ENCODE measurements around the gene SERPINA5.
"Not testable (repeated sequence)": the region's sequence is repeated elsewhere in the genome, so short reads cannot be mapped to it uniquely, and the experiment has no call there.

The SERPINA5 gene

DNA sequence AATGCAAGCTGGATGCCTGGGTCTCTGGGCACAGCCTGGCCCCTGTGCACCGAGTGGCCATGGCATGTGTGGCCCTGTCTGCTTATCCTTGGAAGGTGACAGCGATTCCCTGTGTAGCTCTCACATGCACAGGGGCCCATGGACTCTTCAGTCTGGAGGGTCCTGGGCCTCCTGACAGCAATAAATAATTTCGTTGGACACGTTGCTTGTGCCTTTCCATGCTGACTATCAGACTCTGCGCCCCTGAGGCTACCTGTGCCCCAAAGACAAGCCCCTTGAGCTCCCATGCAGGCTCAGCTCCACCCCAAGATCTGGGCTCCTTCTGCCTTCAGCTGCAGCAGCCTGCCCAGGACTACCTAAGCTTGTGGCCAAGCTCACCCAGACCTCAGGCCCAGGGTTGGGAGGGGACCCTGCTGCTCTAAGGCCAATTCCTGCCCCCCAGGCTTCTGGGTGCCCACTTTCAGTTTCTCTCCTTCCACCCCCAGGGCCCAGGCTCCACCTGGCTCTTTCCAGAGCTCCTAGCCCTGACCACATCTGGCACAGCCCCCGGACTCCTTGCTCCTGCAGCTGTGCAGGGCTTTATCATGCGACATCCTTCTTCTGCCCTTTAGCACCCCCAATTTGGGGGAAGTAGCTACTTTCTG lies 42.8 kb downstream of the SERPINA5 start:
- Mint-ChIP-seq H3K4me3 (no peak overlapping the region), H3K27ac (no peak overlapping the region), H3K27me3 (peaks cover 7% of the 10 kb centered on the region), H3K4me1 (ENCODE audit: low read depth) (no peaks in the 10 kb centered on the region), H3K36me3 (ENCODE audit: low read depth) (no peaks in the 10 kb centered on the region), H3K9me3 (peaks cover 16% of the 10 kb centered on the region)
- intact Hi-C loops (cut with micrococcal nuclease), result no loop called here

DNA sequence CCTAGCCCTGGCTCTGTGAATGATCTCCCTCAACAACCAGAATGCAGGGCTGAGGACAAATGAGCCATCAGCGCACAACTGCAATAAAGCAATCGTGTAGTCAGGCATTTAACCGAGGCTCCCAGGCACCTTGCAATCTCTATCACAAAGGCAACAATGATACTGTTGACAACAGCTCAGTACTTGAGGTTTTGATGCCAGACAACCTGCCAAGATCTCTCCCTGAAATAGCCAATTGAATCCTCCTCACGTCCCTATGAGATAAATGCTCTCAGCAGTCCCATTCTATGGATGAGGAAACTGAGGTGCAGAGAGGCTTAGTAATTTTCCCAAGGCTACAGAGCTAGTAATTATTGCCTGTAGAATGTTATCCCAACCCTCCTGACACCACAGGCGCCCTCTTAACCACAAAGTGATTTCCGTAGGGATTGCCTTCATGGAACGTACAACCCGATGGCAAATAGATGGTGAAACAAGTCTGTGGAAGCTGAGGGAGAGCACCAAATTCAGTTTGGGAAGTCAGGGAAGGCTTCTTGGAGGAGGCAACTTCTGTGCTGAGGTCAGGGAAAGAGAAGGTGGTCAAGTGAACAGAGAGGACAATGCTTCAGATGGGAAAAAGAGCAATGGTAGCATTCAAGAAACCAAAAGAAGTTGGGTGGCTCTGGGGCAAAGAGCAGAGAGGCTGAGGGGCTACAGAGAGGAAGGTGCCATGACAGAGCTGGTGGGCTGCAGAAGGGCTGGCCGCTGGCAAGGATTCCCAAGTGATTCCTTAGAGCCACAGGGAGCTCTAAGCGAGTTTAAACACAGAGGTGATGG lies 43.5 kb downstream of the SERPINA5 start:
- Mint-ChIP-seq H3K9me3 (peaks cover 9% of the 10 kb centered on the region), H3K4me1 (ENCODE audit: low read depth) (no peaks in the 10 kb centered on the region), H3K27me3 (peaks cover 11% of the 10 kb centered on the region), H3K36me3 (ENCODE audit: low read depth) (no peaks in the 10 kb centered on the region), H3K27ac (no peak overlapping the region), H3K4me3 (no peak overlapping the region)
- intact Hi-C loops (cut with micrococcal nuclease), result no loop called here

DNA sequence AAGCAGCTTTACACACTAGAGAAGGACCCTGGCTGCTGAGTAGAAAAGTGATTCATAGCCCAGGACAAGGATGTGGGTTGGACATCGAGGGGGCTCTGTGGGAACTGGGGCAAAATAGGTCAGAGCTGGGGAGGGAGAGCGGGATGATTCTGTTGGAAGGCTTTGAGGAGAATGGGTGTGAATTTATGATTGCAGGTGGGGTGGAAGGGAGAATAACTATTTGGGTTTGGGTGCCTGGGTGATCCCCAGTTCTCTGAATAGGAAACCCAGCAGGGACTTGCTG lies 44.1 kb downstream of the SERPINA5 start:
- intact Hi-C loops (cut with micrococcal nuclease), result no loop called here
- H3K4me1 Mint-ChIP-seq (ENCODE audit: low read depth), result no peaks in the 10 kb centered on the region
- peaks cover 15% of the 10 kb centered on the region for H3K27me3 Mint-ChIP-seq
- H3K4me3 Mint-ChIP-seq, result no peak overlapping the region
- no peaks in the 10 kb centered on the region for H3K36me3 Mint-ChIP-seq (ENCODE audit: low read depth)
- H3K27ac Mint-ChIP-seq, result no peak overlapping the region
- H3K9me3 Mint-ChIP-seq, result peaks cover 3% of the 10 kb centered on the region

DNA sequence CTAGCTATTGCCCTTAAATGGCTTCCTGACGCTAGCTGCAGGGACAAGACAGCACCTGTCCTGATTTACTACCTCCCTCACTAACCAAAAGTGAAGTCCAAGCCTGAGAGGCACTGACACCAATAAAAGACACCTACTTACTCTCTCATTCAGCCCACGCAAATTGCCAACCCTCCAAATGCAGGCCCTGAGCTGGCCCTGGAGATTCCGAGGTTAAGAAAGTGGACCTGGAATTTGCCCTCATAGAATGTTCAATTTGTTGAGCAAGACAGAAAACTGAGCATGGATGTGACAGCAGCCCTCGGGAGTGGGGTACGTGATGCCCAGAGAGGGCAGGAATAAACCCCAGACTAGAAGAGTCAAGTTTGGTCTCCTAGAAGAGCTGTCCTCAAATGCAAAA lies 47.4 kb downstream of the SERPINA5 start:
- H3K4me1 Mint-ChIP-seq (ENCODE audit: low read depth), result no peaks in the 10 kb centered on the region
- H3K4me3 Mint-ChIP-seq, result no peak overlapping the region
- H3K27me3 Mint-ChIP-seq, result peaks cover 15% of the 10 kb centered on the region
- intact Hi-C loops (cut with micrococcal nuclease), result no loop called here
- no peak overlapping the region for H3K27ac Mint-ChIP-seq
- H3K36me3 Mint-ChIP-seq (ENCODE audit: low read depth), result no peaks in the 10 kb centered on the region
- H3K9me3 Mint-ChIP-seq, result no peaks in the 10 kb centered on the region

DNA sequence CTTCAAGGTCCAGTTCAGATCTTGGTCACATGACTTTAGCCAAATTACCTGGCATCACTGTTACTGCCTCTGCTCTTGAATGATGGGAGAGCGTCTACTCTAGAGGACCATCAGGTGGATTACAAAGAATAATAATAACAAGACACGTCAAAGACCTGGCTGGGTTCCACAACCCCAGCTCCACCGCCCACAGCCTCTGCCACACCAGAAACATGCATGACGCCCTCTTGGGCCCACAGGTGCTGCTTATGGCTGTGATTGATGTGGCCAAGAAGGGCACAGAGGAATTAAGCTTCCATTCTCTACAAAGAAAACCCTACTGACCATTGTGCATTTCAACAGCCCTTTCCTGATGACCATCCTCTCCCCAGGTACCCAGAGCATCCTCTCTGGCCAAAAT lies 49.2 kb downstream of the SERPINA5 start:
- H3K27me3 Mint-ChIP-seq, result peaks cover 15% of the 10 kb centered on the region
- H3K36me3 Mint-ChIP-seq (ENCODE audit: low read depth), result no peaks in the 10 kb centered on the region
- no peaks in the 10 kb centered on the region for H3K9me3 Mint-ChIP-seq
- H3K4me1 Mint-ChIP-seq (ENCODE audit: low read depth), result no peaks in the 10 kb centered on the region
- H3K27ac Mint-ChIP-seq, result no peak overlapping the region
- intact Hi-C loops (cut with micrococcal nuclease), result no loop called here
- no peak overlapping the region for H3K4me3 Mint-ChIP-seq

DNA sequence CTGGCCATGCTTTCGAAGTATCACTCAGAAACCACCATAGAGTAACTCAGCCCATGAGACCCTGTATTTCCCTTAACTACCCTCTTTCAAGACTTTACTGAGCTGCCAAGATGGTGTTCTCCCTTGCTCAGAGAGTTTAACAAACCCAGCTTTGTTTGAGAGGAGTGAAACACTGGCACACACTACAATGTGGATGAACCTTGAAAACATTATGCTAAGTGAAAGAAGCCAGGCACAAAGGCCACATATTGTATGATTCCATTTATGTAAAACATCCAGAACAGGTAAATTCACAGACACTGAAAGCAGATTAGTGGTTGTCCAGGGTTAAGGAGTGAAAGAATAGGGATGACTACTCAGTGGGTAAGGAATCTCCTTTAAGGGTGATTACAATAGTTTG lies 49.8 kb downstream of the SERPINA5 start:
- Mint-ChIP-seq H3K27me3 (peaks cover 15% of the 10 kb centered on the region), H3K4me3 (no peak overlapping the region), H3K9me3 (no peaks in the 10 kb centered on the region)

DNA sequence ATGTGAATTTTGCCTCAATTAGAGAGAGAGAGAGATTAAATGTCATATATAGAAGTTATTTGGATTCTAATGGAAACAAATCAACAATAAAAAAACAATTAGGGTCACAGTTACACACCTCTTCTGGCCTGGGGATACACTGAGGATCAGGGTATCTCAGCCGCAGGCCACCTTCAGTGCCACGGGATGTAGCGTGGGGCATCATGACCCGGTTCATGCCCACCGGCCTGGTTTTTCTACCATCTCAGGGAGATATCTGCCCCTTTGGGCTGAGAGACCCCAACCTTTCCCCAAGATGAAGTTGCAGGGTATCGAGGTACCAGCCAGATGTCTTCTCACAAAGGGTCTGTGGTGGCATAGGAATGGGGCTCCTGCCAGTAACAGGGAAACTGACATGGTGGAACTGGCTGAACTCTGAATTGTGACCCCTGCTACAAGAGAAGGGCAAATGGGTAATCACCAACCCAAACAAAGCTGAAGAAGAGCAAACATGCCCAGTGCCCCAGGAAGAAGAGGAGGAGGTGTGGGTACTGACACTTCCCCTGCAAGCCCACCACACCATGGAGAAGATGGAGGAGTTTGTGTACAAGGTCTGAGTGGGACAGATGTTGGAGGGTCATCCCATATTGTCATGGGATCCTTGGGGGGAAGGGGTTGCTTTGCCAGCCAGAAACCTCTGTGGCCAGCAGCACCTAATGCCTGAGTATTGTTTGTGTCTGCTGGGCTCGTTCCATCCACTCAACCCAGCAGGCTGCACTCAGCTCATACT lies 50.5 kb downstream of the SERPINA5 start:
- H3K9me3 Mint-ChIP-seq, result no peaks in the 10 kb centered on the region
- intact Hi-C loops (cut with micrococcal nuclease), result no loop called here
- peaks cover 15% of the 10 kb centered on the region for H3K27me3 Mint-ChIP-seq
- H3K4me1 Mint-ChIP-seq (ENCODE audit: low read depth), result no peaks in the 10 kb centered on the region
- H3K36me3 Mint-ChIP-seq (ENCODE audit: low read depth), result no peaks in the 10 kb centered on the region
- no peak overlapping the region for H3K27ac Mint-ChIP-seq
- no peak overlapping the region for H3K4me3 Mint-ChIP-seq

More for the DNA sequence above, 49.8 kb downstream of the SERPINA5 start:
- Mint-ChIP-seq H3K27ac (no peak overlapping the region), H3K36me3 (ENCODE audit: low read depth) (no peaks in the 10 kb centered on the region), H3K4me1 (ENCODE audit: low read depth) (no peaks in the 10 kb centered on the region)
- intact Hi-C loops (cut with micrococcal nuclease), result no loop called here

DNA sequence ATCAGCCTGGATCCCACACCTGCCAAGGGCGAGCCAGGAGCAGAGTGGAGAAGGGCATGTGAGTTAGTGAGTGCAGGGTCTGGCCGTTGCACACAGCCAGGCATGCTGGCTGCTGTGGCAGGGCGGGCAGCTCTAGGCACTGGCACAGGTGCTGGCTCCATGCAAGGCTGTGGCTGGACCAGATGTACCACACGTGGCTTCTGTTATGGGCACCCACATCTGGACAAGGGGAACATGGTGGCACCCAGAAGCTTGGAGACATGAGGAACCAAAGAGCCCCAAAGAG lies 51.0 kb downstream of the SERPINA5 start:
- Mint-ChIP-seq H3K27me3 (peaks cover 14% of the 10 kb centered on the region), H3K36me3 (ENCODE audit: low read depth) (no peaks in the 10 kb centered on the region), H3K27ac (no peak overlapping the region), H3K9me3 (no peaks in the 10 kb centered on the region), H3K4me1 (ENCODE audit: low read depth) (no peaks in the 10 kb centered on the region), H3K4me3 (no peak overlapping the region)
- intact Hi-C loops (cut with micrococcal nuclease), result no loop called here

DNA sequence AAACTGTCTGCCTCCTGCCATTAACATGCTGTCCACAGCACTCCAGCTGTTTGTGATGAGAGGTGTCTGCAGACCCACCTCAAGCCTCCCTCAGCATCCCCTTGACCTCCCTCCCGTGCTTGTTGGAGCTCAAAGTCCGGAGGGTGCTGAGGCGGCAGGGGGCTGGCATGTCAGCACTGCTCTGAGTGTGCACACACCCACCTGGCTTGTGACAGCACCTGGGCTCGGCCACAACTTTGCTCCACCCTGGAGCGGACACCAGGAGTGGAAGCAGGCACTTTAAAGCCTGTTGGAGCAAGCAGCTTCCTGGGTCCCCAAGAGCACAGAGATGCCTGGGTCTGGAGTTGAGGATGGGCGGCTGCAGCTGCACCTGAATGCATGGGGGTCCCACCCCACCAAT lies 51.9 kb downstream of the SERPINA5 start:
- intact Hi-C loops (cut with micrococcal nuclease), result no loop called here
- Mint-ChIP-seq H3K4me3 (no peak overlapping the region), H3K4me1 (ENCODE audit: low read depth) (no peaks in the 10 kb centered on the region), H3K36me3 (ENCODE audit: low read depth) (no peaks in the 10 kb centered on the region), H3K27ac (no peak overlapping the region), H3K27me3 (peaks cover 11% of the 10 kb centered on the region), H3K9me3 (no peaks in the 10 kb centered on the region)

DNA sequence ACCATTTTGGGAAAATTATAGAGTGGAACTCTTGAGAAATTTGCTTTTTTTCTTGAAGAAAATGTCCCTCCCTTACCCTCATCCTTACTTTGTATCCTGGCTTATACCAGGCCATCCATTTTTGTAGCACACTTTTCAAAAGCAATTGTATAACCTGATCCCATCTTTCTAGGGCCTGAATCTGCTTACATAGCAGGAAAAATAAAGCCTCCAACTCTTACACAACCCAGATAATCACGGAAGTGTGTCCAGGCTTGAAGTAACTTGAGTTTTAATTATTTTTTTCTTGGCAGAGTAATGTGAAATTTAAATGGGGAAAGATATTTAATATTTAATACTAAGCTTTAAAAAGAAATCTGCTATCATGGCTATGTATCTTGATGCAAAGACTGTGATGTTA lies 53.9 kb downstream of the SERPINA5 start:
- H3K4me1 Mint-ChIP-seq (ENCODE audit: low read depth), result peaks cover 4% of the 10 kb centered on the region
- no peak overlapping the region for H3K4me3 Mint-ChIP-seq
- no peaks in the 10 kb centered on the region for H3K36me3 Mint-ChIP-seq (ENCODE audit: low read depth)
- H3K9me3 Mint-ChIP-seq, result no peaks in the 10 kb centered on the region
- intact Hi-C loops (cut with micrococcal nuclease), result no loop called here
- peaks cover 11% of the 10 kb centered on the region for H3K27me3 Mint-ChIP-seq
- no peak overlapping the region for H3K27ac Mint-ChIP-seq

DNA sequence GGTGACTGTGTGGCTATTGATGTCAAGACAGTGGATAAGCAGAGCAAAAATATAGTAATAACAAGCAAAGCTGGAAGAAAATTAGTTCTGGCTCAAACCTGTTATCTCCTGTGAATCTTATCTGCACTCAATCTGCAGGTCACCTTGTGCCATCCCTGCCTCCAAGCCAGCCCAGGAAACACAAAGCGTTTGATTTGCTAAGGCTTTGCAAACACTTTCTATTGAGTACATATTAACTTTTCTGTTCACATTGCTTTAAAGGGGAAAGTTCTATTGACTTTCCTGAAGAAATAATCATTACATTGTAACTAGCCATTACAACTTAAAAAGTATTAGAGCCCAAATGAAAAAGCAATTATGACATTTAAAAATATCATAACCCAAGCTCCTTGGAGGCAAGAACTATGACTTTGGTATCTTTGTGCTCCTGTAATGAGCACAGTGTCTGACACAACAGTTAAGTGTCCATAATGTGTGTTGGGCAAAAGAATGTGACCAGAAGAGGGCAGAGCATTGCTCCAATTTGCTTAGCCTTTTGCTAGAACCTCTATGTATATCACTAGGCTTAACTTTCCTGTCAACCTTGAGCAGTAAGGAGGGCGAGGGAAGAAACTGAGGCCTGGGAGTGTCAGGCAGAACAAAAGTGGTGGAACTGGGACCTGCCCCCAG lies 55.7 kb downstream of the SERPINA5 start:
- Mint-ChIP-seq H3K27me3 (peaks cover 12% of the 10 kb centered on the region), H3K4me1 (ENCODE audit: low read depth) (peaks cover 4% of the 10 kb centered on the region), H3K36me3 (ENCODE audit: low read depth) (no peaks in the 10 kb centered on the region), H3K9me3 (no peaks in the 10 kb centered on the region), H3K4me3 (no peak overlapping the region), H3K27ac (no peak overlapping the region)
- intact Hi-C loops (cut with micrococcal nuclease), result loop anchor here (2.0 kb wide), 1 partner anchor 44 kb away; no protein-coding TSS in a partner anchor

DNA sequence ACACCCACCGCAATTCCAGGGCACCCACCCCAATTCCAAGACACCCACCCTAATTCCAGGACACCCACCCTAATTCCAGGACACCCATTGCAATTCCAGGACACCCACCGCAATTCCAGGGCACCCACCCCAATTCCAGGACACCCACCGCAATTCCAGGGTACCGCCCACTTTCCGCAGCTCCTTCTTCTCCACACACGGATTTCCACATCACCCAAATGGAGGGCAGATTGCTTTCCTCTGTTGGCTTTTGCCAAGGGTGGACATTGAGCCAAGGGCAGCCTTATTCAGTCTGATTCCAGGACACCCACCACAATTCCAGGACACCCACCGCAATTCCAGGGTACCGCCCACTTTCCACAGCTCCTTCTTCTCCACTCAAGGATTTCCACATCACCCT lies 56.6 kb downstream of the SERPINA5 start:
- H3K4me1 Mint-ChIP-seq (ENCODE audit: low read depth); H3K9me3 Mint-ChIP-seq; H3K27ac Mint-ChIP-seq; H3K36me3 Mint-ChIP-seq (ENCODE audit: low read depth); H3K4me3 Mint-ChIP-seq: not testable (repeated sequence)
- peaks cover 12% of the 10 kb centered on the region for H3K27me3 Mint-ChIP-seq
- intact Hi-C loops (cut with micrococcal nuclease), result loop anchor here (2.0 kb wide), 1 partner anchor 43 kb away; no protein-coding TSS in a partner anchor

DNA sequence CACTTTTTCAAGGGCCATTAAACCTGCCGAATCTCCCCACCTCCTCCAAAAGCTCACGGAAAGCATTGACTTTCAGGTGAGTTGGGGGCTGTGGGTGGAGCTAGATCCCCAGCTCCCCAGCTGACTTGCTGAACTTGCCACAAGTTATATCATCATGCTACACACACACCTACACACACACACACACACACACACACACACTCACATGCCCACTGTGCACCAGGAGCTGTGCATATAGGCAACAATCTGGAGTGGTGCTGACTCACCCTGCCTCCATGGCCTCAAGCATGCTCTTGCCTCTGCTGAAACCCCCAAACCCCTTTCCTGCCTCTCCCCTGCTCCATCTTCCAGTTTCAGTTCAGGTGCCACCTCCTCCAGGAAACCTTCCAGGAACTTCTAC lies 57.1 kb downstream of the SERPINA5 start:
- Mint-ChIP-seq H3K27me3 (peaks cover 13% of the 10 kb centered on the region), H3K27ac (no peak overlapping the region), H3K4me1 (ENCODE audit: low read depth) (peaks cover 4% of the 10 kb centered on the region), H3K4me3 (no peak overlapping the region), H3K9me3 (no peaks in the 10 kb centered on the region), H3K36me3 (ENCODE audit: low read depth) (no peaks in the 10 kb centered on the region)
- intact Hi-C loops (cut with micrococcal nuclease), result no loop called here

Measured in dendritic cell treated with granulocyte-macrophage colony-stimulating factor and Interleukin-4, amounts not matched to agents 40 ng/mL and 50 ng/mL, for 4 days (primary cell).